Astrocyte (in vitro differentiated cells and primary cell): ENCODE results near the gene ATP5MK.

Source experiments
- EZH2 ChIP-seq: IDR thresholded peaks from 2 replicates; pipeline ENCODE4 v1.6.1; 2012; ENCODE audit warnings: mild to moderate bottlenecking, low read length, inconsistent platforms; ENCODE audit not compliant: insufficient read depth
- TF ChIP-seq, protein P1 (sequence below): IDR thresholded peaks from 2 replicates; pipeline ENCODE4 v1.5.1; 2011; ENCODE audit warnings: low read depth, mild to moderate bottlenecking, inconsistent platforms, low read length, moderate library complexity; ENCODE audit not compliant: insufficient read depth

DNA sequence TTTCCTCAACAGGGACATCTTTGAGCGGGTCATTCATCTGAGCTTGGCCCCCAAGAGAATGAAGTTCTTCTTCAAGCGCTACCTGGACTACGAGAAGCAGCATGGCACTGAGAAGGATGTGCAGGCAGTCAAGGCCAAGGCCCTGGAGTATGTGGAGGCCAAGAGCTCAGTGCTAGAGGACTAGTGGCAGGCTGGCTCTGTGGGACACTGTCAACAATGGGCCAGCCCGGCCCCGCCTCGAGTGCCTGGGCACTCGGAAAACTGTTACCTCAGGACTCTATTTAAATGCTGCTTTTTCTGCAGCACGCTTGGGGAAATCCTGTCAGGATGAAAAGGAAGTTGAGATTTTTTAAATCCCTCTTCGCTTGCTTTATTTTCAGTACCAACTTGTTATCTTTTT lies 49.1 kb upstream of the ATP5MK start:
- TF ChIP-seq, protein P1, sequence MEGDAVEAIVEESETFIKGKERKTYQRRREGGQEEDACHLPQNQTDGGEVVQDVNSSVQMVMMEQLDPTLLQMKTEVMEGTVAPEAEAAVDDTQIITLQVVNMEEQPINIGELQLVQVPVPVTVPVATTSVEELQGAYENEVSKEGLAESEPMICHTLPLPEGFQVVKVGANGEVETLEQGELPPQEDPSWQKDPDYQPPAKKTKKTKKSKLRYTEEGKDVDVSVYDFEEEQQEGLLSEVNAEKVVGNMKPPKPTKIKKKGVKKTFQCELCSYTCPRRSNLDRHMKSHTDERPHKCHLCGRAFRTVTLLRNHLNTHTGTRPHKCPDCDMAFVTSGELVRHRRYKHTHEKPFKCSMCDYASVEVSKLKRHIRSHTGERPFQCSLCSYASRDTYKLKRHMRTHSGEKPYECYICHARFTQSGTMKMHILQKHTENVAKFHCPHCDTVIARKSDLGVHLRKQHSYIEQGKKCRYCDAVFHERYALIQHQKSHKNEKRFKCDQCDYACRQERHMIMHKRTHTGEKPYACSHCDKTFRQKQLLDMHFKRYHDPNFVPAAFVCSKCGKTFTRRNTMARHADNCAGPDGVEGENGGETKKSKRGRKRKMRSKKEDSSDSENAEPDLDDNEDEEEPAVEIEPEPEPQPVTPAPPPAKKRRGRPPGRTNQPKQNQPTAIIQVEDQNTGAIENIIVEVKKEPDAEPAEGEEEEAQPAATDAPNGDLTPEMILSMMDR = no peak
- no peak for TF ChIP-seq EZH2
